Heart left ventricle (tissue), 16 donors: Measurements from ENCODE around the gene MSH3. TPM values are rescaled to one million over a fixed set of nuclear protein-coding genes. Genes with fewer than 3 reads are reported as not detected.

ENCODE experiments used
- ATAC-seq, 4 donors: fragments of 200-7000 bp; cut with Tn5 transposase; one replicate each; pipeline ENCODE4 v1.9.1; 2020 to 2022; ENCODE audit warnings: moderate library complexity in 4 of 4, mild to moderate bottlenecking in 3 of 4, moderate number of reproducible peaks in 1 of 4
- DNase-seq, 5 donors: peaks; one replicate each; pipeline ENCODE4 v3.0.0-alpha.2; 2020
- H3K27ac ChIP-seq, 12 donors: fragments of 200-600 bp; sonication (generic) in 4 of 12; one replicate each; pipeline versions ENCODE4 v1.5.0 to v1.8.0; 2016 to 2022; ENCODE audit warnings: mild to moderate bottlenecking in 2 of 12
- H3K27me3 ChIP-seq, 9 donors: fragments of 200-600 bp; sonication (generic) in 2 of 9; one replicate each; pipeline versions ENCODE4 v1.5.1 to v1.8.0; 2016 to 2022; ENCODE audit warnings: mild to moderate bottlenecking in 3 of 9
- H3K36me3 ChIP-seq, 9 donors: fragments of 200-600 bp; sonication (generic) in 2 of 9; one replicate each; pipeline versions ENCODE4 v1.5.0 to v1.8.0; 2018 to 2022; ENCODE audit warnings: mild to moderate bottlenecking in 2 of 9
- H3K4me1 ChIP-seq, 12 donors: fragments of 200-600 bp; sonication (generic) in 4 of 12; one replicate each; pipeline versions ENCODE4 v1.5.0 to v1.8.0; 2016 to 2022; ENCODE audit warnings: mild to moderate bottlenecking in 3 of 12
- H3K4me3 ChIP-seq, 12 donors: fragments of 200-600 bp; sonication (generic) in 4 of 12; one replicate each; pipeline versions ENCODE4 v1.5.0 to v1.8.0; 2017 to 2022; ENCODE audit warnings: mild to moderate bottlenecking in 9 of 12, moderate library complexity in 4 of 12
- H3K9me3 ChIP-seq, 12 donors: fragments of 200-600 bp; sonication (generic) in 4 of 12; one replicate each; pipeline versions ENCODE4 v1.5.0 to v1.8.0; 2016 to 2022; ENCODE audit warnings: mild to moderate bottlenecking in 1 of 12
- POLR2A ChIP-seq, 2 donors: fragments of 450-650 bp; IDR thresholded peaks; one replicate each; pipeline ENCODE4 v1.6.1; 2017; ENCODE audit warnings: antibody characterized with exemption in 2 of 2, mild to moderate bottlenecking in 2 of 2, moderate library complexity in 2 of 2
- WGBS, 4 donors: extraction: QIAGEN DNeasy Blood & Tissue Kit in 2 of 4; methylation state at CpG; one replicate each; pipeline versions ENCODE4 v1.1.5 to v1.1.7; 2013 to 2018; 5-methylcytosine and 5-hydroxymethylcytosine counted together
- intact Hi-C, 10 donors: fragments of 100-400 bp; cut with DNase I; formaldehyde crosslinking; loops; one replicate each; pipeline versions ENCODE4 v1.11.1 to v1.14.2; 2022
- polyA plus RNA-seq, 2 donors: library from polyadenylated mRNA; stranded (reverse); fragments of 200-250 nt; gene quantifications; one replicate each; pipeline ENCODE4 v1.2.3, GENCODE V29; 2013
- total RNA-seq, 9 donors: library from RNA; depleted of rRNA in 2 of 9; stranded (reverse); fragments of >200 nt in 2 of 9; fragmentation: NEBNext Ultra II Directional in 3 of 9; extraction: Animal tissue kit (Norgen Biotek cat#: 25700) in 3 of 9; gene quantifications; one replicate each; pipeline versions ENCODE4 v1.1.0 to v1.2.4, GENCODE V29; 2016 to 2023
- TF ChIP-seq, protein P1 (sequence below), 12 donors: fragments of 200-600 bp; sonication (generic) in 4 of 12; IDR thresholded peaks; one replicate each; pipeline versions ENCODE4 v1.5.0 to v1.8.0; 2018 to 2022; ENCODE audit warnings: antibody characterized with exemption in 12 of 12, mild to moderate bottlenecking in 5 of 12
- donor health status: ischemic (EF 13 %, LVEDD 7.1; RV severe dilation, severe dysfunction).
- donor health status: healthy with polysubstance abuse.
- donor health status: DM: no; HTN: yes; CAD: no.
- donor health status: DM: no; HTN: no; CAD: no.
- donor health status: ischemic (EF 25% LVEDD 6.9; RV normal size, moderate dysfunction).
- donor health status: ischemic (EF 25% LVEDD 5.7; RV mildly dilated, moderate dysfunction).
- donor health status: healthy.
- donor health status: DM: yes; HTN: yes; CAD: no.
- donor health status: ischemic (EF 35%, LVEDD 5.7; RV mildly dilated, moderate dysfunction).
- donor health status: nonischemic (EF 11% LVEDD 7.7; RV severe dilation, severe dysfunction).
- donor health status: DM: yes; HTN: yes; CAD: no.
- donor health status: PGD.
- donor health status: ischemic (EF 29% LVEDD 5.4; RV normal size, mild dysfunction).
- donor health status: nonischemic (EF 23%, LVEDD 6.1; RV moderate dilation, normal function).

Gene MSH3
- total and polyA plus RNA-seq, 11 donors, result 2.9 to 15.8 (median 8.4) TPM

- Histone ChIP-seq H3K36me3 (peaks cover 0 to 18% (median 0%) of the 10 kb centered on the region in 9 donors), H3K27ac (no peak overlapping the region), H3K4me3 (no peak overlapping the region), H3K27me3 (no peaks in the 10 kb centered on the region), H3K4me1 (no peaks in the 10 kb centered on the region), H3K9me3 (no peaks in the 10 kb centered on the region)
- TF ChIP-seq, protein P1, sequence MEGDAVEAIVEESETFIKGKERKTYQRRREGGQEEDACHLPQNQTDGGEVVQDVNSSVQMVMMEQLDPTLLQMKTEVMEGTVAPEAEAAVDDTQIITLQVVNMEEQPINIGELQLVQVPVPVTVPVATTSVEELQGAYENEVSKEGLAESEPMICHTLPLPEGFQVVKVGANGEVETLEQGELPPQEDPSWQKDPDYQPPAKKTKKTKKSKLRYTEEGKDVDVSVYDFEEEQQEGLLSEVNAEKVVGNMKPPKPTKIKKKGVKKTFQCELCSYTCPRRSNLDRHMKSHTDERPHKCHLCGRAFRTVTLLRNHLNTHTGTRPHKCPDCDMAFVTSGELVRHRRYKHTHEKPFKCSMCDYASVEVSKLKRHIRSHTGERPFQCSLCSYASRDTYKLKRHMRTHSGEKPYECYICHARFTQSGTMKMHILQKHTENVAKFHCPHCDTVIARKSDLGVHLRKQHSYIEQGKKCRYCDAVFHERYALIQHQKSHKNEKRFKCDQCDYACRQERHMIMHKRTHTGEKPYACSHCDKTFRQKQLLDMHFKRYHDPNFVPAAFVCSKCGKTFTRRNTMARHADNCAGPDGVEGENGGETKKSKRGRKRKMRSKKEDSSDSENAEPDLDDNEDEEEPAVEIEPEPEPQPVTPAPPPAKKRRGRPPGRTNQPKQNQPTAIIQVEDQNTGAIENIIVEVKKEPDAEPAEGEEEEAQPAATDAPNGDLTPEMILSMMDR (IDR thresholded peaks at IDR 0.05), result no peak
- no peak for TF ChIP-seq POLR2A (IDR thresholded peaks at IDR 0.05)
- WGBS, 4 donors, result 65 to 73% (median 69%) methylated on average over 5 of the region's 5 CpGs
- ATAC-seq (no peak), DNase-seq (no peak)
- intact Hi-C loops, result loop anchor here in 3 of 10 donors (10.0 kb wide), 1 partner anchor 481 kb away; no protein-coding TSS in a partner anchor
These were observed 59.2 kb downstream of the MSH3 start for GRCh38 chr5:80713631-80714030.

DNA sequence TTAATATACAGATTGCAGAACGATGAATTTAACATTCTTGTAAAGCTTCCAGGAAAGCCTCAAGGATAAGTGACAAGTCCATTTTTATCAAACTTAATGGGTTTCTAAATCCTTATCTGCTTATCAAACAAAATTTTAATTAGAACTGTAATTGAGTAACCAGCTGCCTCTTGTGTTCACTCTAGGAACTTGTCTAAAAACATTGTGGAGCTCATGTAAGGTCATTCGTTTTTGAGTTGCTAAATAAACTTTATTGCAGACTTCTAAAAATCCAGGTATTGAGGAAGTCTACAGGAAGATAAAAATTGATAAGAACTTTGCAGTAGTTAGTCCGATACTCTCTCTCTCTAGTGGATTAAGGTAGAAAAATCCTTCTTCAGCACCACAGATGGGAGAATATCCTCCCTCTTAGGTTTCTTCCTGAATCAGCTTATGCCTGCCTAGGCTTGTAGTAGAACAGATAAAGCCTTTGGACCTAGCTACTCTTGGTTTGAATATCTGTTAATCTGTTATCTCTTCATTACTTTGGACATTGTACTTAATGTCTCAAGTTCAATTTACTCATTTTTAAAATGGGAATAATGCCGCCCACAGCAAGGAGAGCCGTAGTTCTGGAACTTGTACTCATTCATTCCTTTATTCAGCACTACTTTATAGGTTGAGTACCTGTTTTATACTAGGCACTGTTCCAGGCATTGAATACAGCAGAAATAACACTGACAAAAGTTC lies 60.3 kb downstream of the MSH3 start:
- 78 to 81% (median 80%) methylated on average over 5 of the region's 5 CpGs for WGBS, 4 donors
- ATAC-seq, result no peak
- no peak for TF ChIP-seq POLR2A (IDR thresholded peaks at IDR 0.05)
- TF ChIP-seq, protein P1 (IDR thresholded peaks at IDR 0.05), result no peak
- Histone ChIP-seq H3K27ac (no peak overlapping the region), H3K4me1 (no peaks in the 10 kb centered on the region), H3K4me3 (no peak overlapping the region), H3K36me3 (peaks cover 0 to 19% (median 5%) of the 10 kb centered on the region in 9 donors), H3K9me3 (peaks cover 0 to 6% (median 0%) of the 10 kb centered on the region in 12 donors), H3K27me3 (no peaks in the 10 kb centered on the region)
- intact Hi-C loops, result loop anchor here in 3 of 10 donors (10.0 kb wide), 1 partner anchor 480 kb away; no protein-coding TSS in a partner anchor
- no peak for DNase-seq

GRCh38 chr5:80715887-80716286 lies 61.4 kb downstream of the MSH3 start:
- intact Hi-C loops, result loop anchor here in 3 of 10 donors (10.0 kb wide), 1 partner anchor 479 kb away; no protein-coding TSS in a partner anchor
- Histone ChIP-seq H3K4me3 (no peak overlapping the region), H3K36me3 (peaks cover 0 to 20% (median 7%) of the 10 kb centered on the region in 9 donors), H3K4me1 (no peaks in the 10 kb centered on the region), H3K9me3 (peaks cover 0 to 16% (median 0%) of the 10 kb centered on the region in 12 donors), H3K27me3 (no peaks in the 10 kb centered on the region), H3K27ac (no peak overlapping the region)
- WGBS, 4 donors, result 90 to 98% (median 93%) methylated on average over 2 of the region's 2 CpGs
- no peak for ATAC-seq
- DNase-seq, result no peak
- TF ChIP-seq POLR2A (IDR thresholded peaks at IDR 0.05), result no peak

- peaks cover 0 to 16% (median 0%) of the 10 kb centered on the region in 12 donors for H3K9me3 ChIP-seq
- H3K4me3 ChIP-seq, result no peak overlapping the region
- no peak for DNase-seq
- ATAC-seq, result no peak
- no peaks in the 10 kb centered on the region for H3K27me3 ChIP-seq
- WGBS, 4 donors, result 85 to 92% (median 89%) methylated on average over 2 of the region's 2 CpGs
- no peaks in the 10 kb centered on the region for H3K4me1 ChIP-seq
- H3K36me3 ChIP-seq, result peaks cover 0 to 31% (median 6%) of the 10 kb centered on the region in 9 donors
- TF ChIP-seq POLR2A (IDR thresholded peaks at IDR 0.05), result no peak
- TF ChIP-seq, protein P1 (IDR thresholded peaks at IDR 0.05), result no peak
- no peak overlapping the region for H3K27ac ChIP-seq
- intact Hi-C loops, result no loop called here
These were observed 65.7 kb downstream of the MSH3 start for GRCh38 chr5:80720181-80720580.
